Mucosa of descending colon (tissue), 3 donors: ENCODE data around the gene PET100. TPM values are rescaled to one million over a fixed set of nuclear protein-coding genes. Genes with fewer than 3 reads are reported as not detected.

Source experiments
- ATAC-seq: fragments of 200-7000 bp; cut with Tn5 transposase; one replicate; pipeline ENCODE4 v1.9.1; 2020; ENCODE audit warnings: mild to moderate bottlenecking, moderate library complexity
- DNase-seq, 3 donors: peaks; one replicate each; pipeline ENCODE4 v3.0.0-alpha.2; 2020
- H3K36me3 ChIP-seq: fragments of 200-600 bp; one replicate; pipeline ENCODE4 v1.8.0; 2021; ENCODE audit warnings: low read depth, mild to moderate bottlenecking
- H3K4me1 ChIP-seq: fragments of 200-600 bp; one replicate; pipeline ENCODE4 v1.8.0; 2021; ENCODE audit warnings: low read depth, mild to moderate bottlenecking
- H3K4me3 ChIP-seq: fragments of 200-600 bp; one replicate; pipeline ENCODE4 v1.8.0; 2021; ENCODE audit warnings: mild to moderate bottlenecking
- H3K9me3 ChIP-seq: fragments of 200-600 bp; one replicate; pipeline ENCODE4 v1.8.0; 2021; ENCODE audit warnings: mild to moderate bottlenecking
- CTCF ChIP-seq: fragments of 200-600 bp; IDR thresholded peaks from one replicate; pipeline ENCODE4 v1.8.0; 2022; ENCODE audit warnings: antibody characterized with exemption, mild to moderate bottlenecking
- intact Hi-C, 2 donors: fragments of 100-400 bp; cut with DNase I in 1 of 2; cut with micrococcal nuclease in 1 of 2; formaldehyde crosslinking; loops; one replicate each; pipeline versions ENCODE4 v1.11.0 to v1.11.1; 2022; cut with DNase I, micrococcal nuclease
- long read RNA-seq, 2 donors: library from polyadenylated mRNA; unstranded; transcript quantifications; one replicate each; pipeline ENCODE4 v2.0.0, GENCODE V29; 2019 to 2021
- total RNA-seq, 3 donors: library from RNA; stranded (reverse); fragmentation: NEBNext Ultra II Directional in 2 of 3; extraction: Animal tissue kit (Norgen Biotek cat#: 25700) in 2 of 3; gene quantifications; one replicate each; pipeline versions ENCODE4 v1.2.1 to v1.2.4, GENCODE V29; 2021 to 2023
- donor health status: DM: no; HTN: no; CAD: no; lungs with moderate emphysema.
- donor health status: DM: no; HTN: no; CAD: no.
- donor health status: DM: no; HTN: yes; CAD: no.

The PET100 gene
- 100 to 1,000 TPM in 2 of 3 donors, 10 to 100 TPM in 1; 91.1 to 153 (median 110) TPM for total RNA-seq
- long read RNA-seq, donor 1, transcript PET100-202 (4 exons, 719 nt): major isoform, 28 of 34 reads
- long read RNA-seq, donor 1, partial matches to known transcripts: 6 of 34 reads
- long read RNA-seq, donor 1, other reads (novel, unspliced or antisense): 0 of 34 reads
- long read RNA-seq, donor 2, transcript PET100-202 (4 exons, 719 nt): major isoform, 34 of 45 reads
- long read RNA-seq, donor 2, partial matches to known transcripts: 2 of 45 reads
- long read RNA-seq, donor 2, other reads (novel, unspliced or antisense): 9 of 45 reads

GRCh38 chr19:7629347-7630054 is at the start of gene PET100, which contains the start of gene XAB2:
TSS of gene PET100 (plus strand) at chr19:7629793. CDS start at chr19:7629834, 41 bp downstream.
TSS of gene XAB2 (minus strand) at chr19:7629545. CDS start at chr19:7629527, 18 bp downstream.
- intact Hi-C loops: no loop called here
- no peak for TF ChIP-seq CTCF
- DNase-seq: peak; percentile 95 to 97 (median 96)
- ATAC-seq: peak; percentile 98
- H3K4me1 ChIP-seq: peaks cover 23% of the 10 kb centered on the region
- no peaks in the 10 kb centered on the region for H3K9me3 ChIP-seq
- peak within 1 kb of the TSS; percentile 96 for H3K4me3 ChIP-seq
- H3K36me3 ChIP-seq: peaks cover 4% of the 10 kb centered on the region

GRCh38 chr19:7582446-7582845 is 47.1 kb upstream of the PET100 start:
- no peak for TF ChIP-seq CTCF
- Histone ChIP-seq H3K9me3 (no peaks in the 10 kb centered on the region), H3K4me3 (no peak overlapping the region), H3K36me3 (no peaks in the 10 kb centered on the region), H3K4me1 (no peaks in the 10 kb centered on the region)
- intact Hi-C loops: no loop called here
- ATAC-seq: no peak
- no peak for DNase-seq

- DNase-seq: no peak
- H3K4me3 ChIP-seq: no peak overlapping the region
- no peak for TF ChIP-seq CTCF
- H3K36me3 ChIP-seq: no peaks in the 10 kb centered on the region
- ATAC-seq: no peak
- H3K4me1 ChIP-seq: no peaks in the 10 kb centered on the region
- no peaks in the 10 kb centered on the region for H3K9me3 ChIP-seq
- intact Hi-C loops: no loop called here
Observed at GRCh38 chr19:7589822-7590221, 39.8 kb upstream of the PET100 start.

- intact Hi-C loops: no loop called here
- Histone ChIP-seq H3K4me3 (no peak overlapping the region), H3K9me3 (no peaks in the 10 kb centered on the region), H3K4me1 (no peaks in the 10 kb centered on the region), H3K36me3 (no peaks in the 10 kb centered on the region)
- no peak for TF ChIP-seq CTCF
- ATAC-seq: peak; percentile 48
- DNase-seq: peak in 2 of 3 donors; percentile 64 to 72
Observed at GRCh38 chr19:7590256-7590655, 39.3 kb upstream of the PET100 start.

GRCh38 chr19:7595466-7596133 is 34.0 kb upstream of the PET100 start, which contains the start of gene CAMSAP3:
TSS of gene CAMSAP3 (plus strand) at chr19:7595863. CDS start at chr19:7596003, 140 bp downstream.
- Histone ChIP-seq H3K9me3 (no peaks in the 10 kb centered on the region), H3K36me3 (no peaks in the 10 kb centered on the region), H3K4me3 (peak within 1 kb of the TSS; percentile 34), H3K4me1 (peaks cover 2% of the 10 kb centered on the region)
- intact Hi-C loops: no loop called here
- no peak for TF ChIP-seq CTCF
- peak; percentile 94 for ATAC-seq
- DNase-seq: peak; percentile 71 to 84 (median 73)
